Esophagus muscularis mucosa (tissue), 4 donors: ENCODE measurements around the gene PARP9. TPM values are rescaled to one million over a fixed set of nuclear protein-coding genes. Genes with fewer than 3 reads are reported as not detected.
A peak's percentile ranks its signal among the peaks of the same experiment; 100 is the strongest.

Experiments used
- DNase-seq: peaks from one replicate; pipeline ENCODE4 v3.0.0-alpha.2; 2017; ENCODE audit errors: extremely low spot score
- H3K27ac ChIP-seq, 4 donors: fragments of 200-600 bp; sonication (generic); replicated peaks in 1 of 4; 1 replicate in 3 of 4; 2 replicates in 1 of 4; pipeline ENCODE4 v1.5.1; 2016 to 2019; ENCODE audit warnings: mild to moderate bottlenecking in 1 of 4
- H3K27me3 ChIP-seq, 4 donors: fragments of 200-600 bp; sonication (generic); one replicate each; pipeline versions ENCODE4 v1.5.1 to v1.6.0; 2016 to 2019
- H3K36me3 ChIP-seq, 4 donors: fragments of 200-600 bp; sonication (generic); one replicate each; pipeline ENCODE4 v1.5.1; 2016 to 2019
- H3K4me1 ChIP-seq, 4 donors: fragments of 200-600 bp; sonication (generic); one replicate each; pipeline ENCODE4 v1.5.1; 2016 to 2019
- H3K4me3 ChIP-seq, 4 donors: fragments of 200-600 bp; sonication (generic); 1 replicate in 2 of 4; 2 replicates in 2 of 4; pipeline ENCODE4 v1.5.1; 2016 to 2019; ENCODE audit warnings: mild to moderate bottlenecking in 4 of 4, moderate library complexity in 1 of 4
- H3K9me3 ChIP-seq, 4 donors: fragments of 200-600 bp; sonication (generic); 1 replicate in 3 of 4; 2 replicates in 1 of 4; pipeline ENCODE4 v1.5.1; 2016 to 2019
- CTCF ChIP-seq, 3 experiments: fragments of 200-600 bp in 2 of 3; fragments of 450-650 bp in 1 of 3; sonication (generic) in 2 of 3; IDR thresholded peaks; one replicate each; pipeline ENCODE4 v1.5.1; 2017 to 2019; ENCODE audit warnings: antibody characterized with exemption in 3 of 3, mild to moderate bottlenecking in 2 of 3, moderate library complexity in 1 of 3
- EP300 ChIP-seq: sonication (generic); formaldehyde crosslinking; IDR thresholded peaks from one replicate; pipeline ENCODE4 v1.6.1; 2017; ENCODE audit warnings: antibody characterized with exemption
- POLR2A ChIP-seq: fragments of 450-650 bp; IDR thresholded peaks from one replicate; pipeline ENCODE4 v1.6.1; 2017; ENCODE audit warnings: antibody characterized with exemption, moderate library complexity, mild to moderate bottlenecking, low read depth
- POLR2AphosphoS5 ChIP-seq, 2 donors: sonication (generic); formaldehyde crosslinking; IDR thresholded peaks; one replicate each; pipeline ENCODE4 v1.6.1; 2017; ENCODE audit warnings: antibody characterized with exemption in 2 of 2
- WGBS: methylation state at CpG from one replicate; pipeline ENCODE4 v1.1.5; 2018; 5-methylcytosine and 5-hydroxymethylcytosine counted together
- intact Hi-C: fragments of 100-400 bp; cut with DNase I; formaldehyde crosslinking; loops from one replicate; pipeline ENCODE4 v1.15.1; 2023
- total RNA-seq, 4 donors: library from RNA; depleted of rRNA; stranded (reverse); fragments of >200 nt; gene quantifications; one replicate each; pipeline versions ENCODE4 v1.1.0 to v1.2.1, GENCODE V29; 2016

PARP9 gene
- 10 to 100 TPM; 16.7 to 24.0 (median 21.3) TPM for total RNA-seq

GRCh38 chr3:122564155-122564912 lies at the start of gene PARP9, which contains the start of gene DTX3L:
Gene PARP9 (minus strand): TSS chr3:122564300. CDS start chr3:122559620, 4,680 bp downstream.
Gene DTX3L (plus strand): TSS chr3:122564338. CDS start chr3:122564427, 89 bp downstream.
- DNase-seq, result peak; percentile 96
- Histone ChIP-seq H3K9me3 (no peaks in the 10 kb centered on the region), H3K27ac (peak within 1 kb of the TSS; percentile 90 to 97 (median 95)), H3K4me3 (peak within 1 kb of the TSS; percentile 75 to 93 (median 88)), H3K27me3 (no peaks in the 10 kb centered on the region), H3K36me3 (peaks cover 0 to 36% (median 30%) of the 10 kb centered on the region in 4 donors), H3K4me1 (peaks cover 23 to 74% (median 59%) of the 10 kb centered on the region in 4 donors)
- intact Hi-C loops, result loop anchor here (5.0 to 10.0 kb wide), 2 partner anchors 172 to 230 kb away; partner anchors contain the start of genes HSPBAP1 and SLC49A4
- TF ChIP-seq POLR2AphosphoS5 (IDR thresholded peaks at IDR 0.05), result peak; percentile 80 to 87
- no peak for TF ChIP-seq POLR2A
- 0% methylated on average over 21 of the region's 56 CpGs for WGBS

GRCh38 chr3:122612696-122613095 lies 48.6 kb upstream of the PARP9 start:
- DNase-seq, result no peak
- H3K27ac ChIP-seq, result no peak overlapping the region
- no peak overlapping the region for H3K4me3 ChIP-seq
- no peaks in the 10 kb centered on the region for H3K27me3 ChIP-seq
- no peak for TF ChIP-seq POLR2A
- TF ChIP-seq CTCF (IDR thresholded peaks at IDR 0.05), result no peak
- no peaks in the 10 kb centered on the region for H3K36me3 ChIP-seq
- intact Hi-C loops, result no loop called here
- WGBS, result 92% methylated on average over 5 of the region's 5 CpGs
- no peaks in the 10 kb centered on the region for H3K9me3 ChIP-seq
- H3K4me1 ChIP-seq, result no peaks in the 10 kb centered on the region

GRCh38 chr3:122609798-122610559 lies 45.9 kb upstream of the PARP9 start:
- 83% methylated on average over 7 of the region's 7 CpGs for WGBS
- no peak overlapping the region for H3K27ac ChIP-seq

GRCh38 chr3:122608916-122609315 lies 44.8 kb upstream of the PARP9 start:
- DNase-seq, result no peak
- no peaks in the 10 kb centered on the region for H3K4me1 ChIP-seq
- H3K9me3 ChIP-seq, result no peaks in the 10 kb centered on the region
- intact Hi-C loops, result no loop called here
- H3K36me3 ChIP-seq, result no peaks in the 10 kb centered on the region
- TF ChIP-seq CTCF (IDR thresholded peaks at IDR 0.05), result no peak
- no peak for TF ChIP-seq EP300
- no peak for TF ChIP-seq POLR2AphosphoS5 (IDR thresholded peaks at IDR 0.05)
- TF ChIP-seq POLR2A, result no peak
- H3K4me3 ChIP-seq, result no peak overlapping the region
- H3K27me3 ChIP-seq, result no peaks in the 10 kb centered on the region
- H3K27ac ChIP-seq, result no peak overlapping the region
- 97% methylated on average over 1 of the region's 1 CpG for WGBS

More at GRCh38 chr3:122609798-122610559, 45.9 kb upstream of the PARP9 start:
- DNase-seq, result no peak
- Histone ChIP-seq H3K4me3 (no peak overlapping the region), H3K9me3 (no peaks in the 10 kb centered on the region), H3K36me3 (no peaks in the 10 kb centered on the region), H3K4me1 (no peaks in the 10 kb centered on the region), H3K27me3 (no peaks in the 10 kb centered on the region)
- no peak for TF ChIP-seq POLR2A
- TF ChIP-seq EP300, result no peak
- TF ChIP-seq POLR2AphosphoS5 (IDR thresholded peaks at IDR 0.05), result no peak
- no peak for TF ChIP-seq CTCF (IDR thresholded peaks at IDR 0.05)
- intact Hi-C loops, result no loop called here

GRCh38 chr3:122606330-122606729 lies 42.2 kb upstream of the PARP9 start:
- no peaks in the 10 kb centered on the region for H3K9me3 ChIP-seq
- 87% methylated on average over 4 of the region's 4 CpGs for WGBS
- intact Hi-C loops, result no loop called here
- no peak overlapping the region for H3K4me3 ChIP-seq
- H3K27me3 ChIP-seq, result no peaks in the 10 kb centered on the region
- no peak for TF ChIP-seq POLR2A
- TF ChIP-seq EP300, result no peak
- no peak for TF ChIP-seq POLR2AphosphoS5 (IDR thresholded peaks at IDR 0.05)
- no peak for TF ChIP-seq CTCF (IDR thresholded peaks at IDR 0.05)
- H3K27ac ChIP-seq, result no peak overlapping the region
- no peak for DNase-seq
- H3K36me3 ChIP-seq, result no peaks in the 10 kb centered on the region
- no peaks in the 10 kb centered on the region for H3K4me1 ChIP-seq
